ENCODE measurements around the gene LPAR4. TPM values are rescaled to one million over a fixed set of nuclear protein-coding genes. Genes with fewer than 3 reads are reported as not detected.
"Not testable (repeated sequence)": the region's sequence is repeated elsewhere in the genome, so short reads cannot be mapped to it uniquely, and the experiment has no call there.

LPAR4 gene
- polyA plus RNA-seq, 2 of the 4 experiments (the other 2 are of a cell fraction): not detected

GRCh38 chrX:78800114-78800513 is 52.6 kb downstream of the LPAR4 start:
- no peak overlapping the region for H3K4me2 ChIP-seq
- H3K27ac ChIP-seq: no peak overlapping the region
- H3K4me3 ChIP-seq: no peak overlapping the region
- no peaks in the 10 kb centered on the region for H3K9me3 ChIP-seq
- DNase-seq (ENCODE audit: low read depth in 1 of 2, low spot score in 1 of 2): no peak
- WGBS (ENCODE audit: missing lambda C conversion rate): 3% methylated on average over 2 of the region's 2 CpGs
- FAIRE-seq: no peak
- ChIA-PET CTCF (no interaction called here), POLR2A (no interaction called here)
- TF ChIP-seq MAFK (IDR thresholded peaks at IDR 0.05; ENCODE audit: partially characterized antibody): no peak
- TF ChIP-seq CBX8 (IDR thresholded peaks at IDR 0.05): no peak
- TF ChIP-seq RCOR1 (IDR thresholded peaks at IDR 0.05; ENCODE audit: low read depth, low read length): no peak
- no peak for TF ChIP-seq NPAS2 (CRISPR knock-in tag; IDR thresholded peaks at IDR 0.05; ENCODE audit: borderline replicate concordance)
- no peak for TF ChIP-seq HOXB5 (CRISPR knock-in tag; IDR thresholded peaks at IDR 0.05)
- TF ChIP-seq JUN (IDR thresholded peaks at IDR 0.05): no peak
- no peak for ATAC-seq
- no peaks in the 10 kb centered on the region for H3K4me1 ChIP-seq

DNA sequence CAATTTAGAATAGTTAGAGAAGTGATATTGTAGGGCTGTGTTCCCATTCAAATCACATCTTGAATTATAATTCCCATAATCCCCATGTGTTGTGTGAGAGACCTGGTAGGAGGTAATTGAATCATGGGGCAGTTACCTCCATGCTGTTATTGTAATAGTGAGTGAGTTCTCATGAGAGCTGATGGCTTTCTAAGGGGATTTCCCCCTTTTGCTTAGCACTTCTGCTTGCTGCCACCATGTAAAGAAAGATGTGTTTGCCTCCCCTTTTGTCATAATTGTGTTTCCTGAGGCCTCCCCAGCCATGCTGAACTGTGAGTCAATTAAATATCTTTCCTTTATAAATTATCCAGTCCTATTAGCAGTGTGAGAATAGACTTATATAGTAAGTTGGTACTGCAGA is 53.2 kb downstream of the LPAR4 start:
- DNase-seq (ENCODE audit: low read depth in 1 of 2, low spot score in 1 of 2): no peak
- CTCF ChIA-PET: no interaction called here
- H3K27ac ChIP-seq: no peak overlapping the region

DNA sequence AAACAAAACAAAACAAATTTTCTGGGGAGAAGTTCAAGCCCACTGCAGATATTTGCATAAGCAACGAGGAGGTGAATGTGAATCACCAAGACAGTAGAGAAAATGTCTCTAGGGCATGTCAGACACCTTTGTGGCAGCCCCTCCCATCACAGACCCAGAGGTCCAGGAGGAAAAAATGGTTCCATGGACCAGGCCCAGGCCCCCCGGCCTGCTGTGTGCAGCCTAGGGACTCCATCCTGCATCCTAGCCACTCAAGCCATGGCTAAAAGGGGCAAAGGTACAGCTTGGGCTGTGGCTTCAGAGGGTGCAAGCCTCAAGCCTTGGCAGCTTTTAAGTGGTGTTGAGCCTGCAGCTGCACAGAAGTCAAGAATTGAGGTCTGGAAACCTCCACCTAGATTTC is 54.0 kb downstream of the LPAR4 start:
- ChIA-PET POLR2A (no interaction called here), CTCF (no interaction called here)
- Histone ChIP-seq H3K4me3 (no peak overlapping the region), H3K27ac (no peak overlapping the region), H3K4me1 (no peaks in the 10 kb centered on the region), H3K4me2 (no peak overlapping the region), H3K9me3 (no peaks in the 10 kb centered on the region)
- ATAC-seq (no peak), FAIRE-seq (no peak), DNase-seq (ENCODE audit: low read depth in 1 of 2, low spot score in 1 of 2) (no peak)
- TF ChIP-seq RAD21 (conservative IDR thresholded peaks at IDR 0.05 in 1 of 2, IDR thresholded peaks at IDR 0.05 in 1 of 2) (no peak), HOXB5 (CRISPR knock-in tag; IDR thresholded peaks at IDR 0.05) (no peak), RCOR1 (IDR thresholded peaks at IDR 0.05; ENCODE audit: low read depth, low read length) (no peak), CBX8 (IDR thresholded peaks at IDR 0.05) (no peak), FOSL2 (IDR thresholded peaks at IDR 0.05) (no peak), FOSL2 (CRISPR knock-in tag; IDR thresholded peaks at IDR 0.05) (no peak), PBX3 (IDR thresholded peaks at IDR 0.05) (no peak), E2F6 (IDR thresholded peaks at IDR 0.05; ENCODE audit: borderline replicate concordance, low read depth) (no peak), ELK1 (IDR thresholded peaks at IDR 0.05; ENCODE audit: low read depth, low read length) (no peak), EHMT2 (IDR thresholded peaks at IDR 0.05; ENCODE audit: low read depth) (no peak)
- 0% methylated on average over 2 of the region's 2 CpGs for WGBS (ENCODE audit: missing lambda C conversion rate)

More for the DNA sequence above, 53.2 kb downstream of the LPAR4 start:
- TF ChIP-seq CHD2 (IDR thresholded peaks at IDR 0.05; ENCODE audit: low read length, partially characterized antibody): no peak
- FAIRE-seq (peak; percentile 78), ATAC-seq (no peak)
- Histone ChIP-seq H3K4me1 (no peaks in the 10 kb centered on the region), H3K4me2 (no peak overlapping the region), H3K9me3 (no peaks in the 10 kb centered on the region), H3K4me3 (no peak overlapping the region)
- POLR2A ChIA-PET: no interaction called here

- CTCF ChIA-PET; FAIRE-seq; DNase-seq (ENCODE audit: low read depth in 1 of 2, low spot score in 1 of 2); POLR2A ChIA-PET; H3K4me3 ChIP-seq; H3K4me2 ChIP-seq; H3K9me3 ChIP-seq; ATAC-seq; H3K27ac ChIP-seq; H3K4me1 ChIP-seq: not testable (repeated sequence)
- 8% methylated on average over 3 of the region's 3 CpGs for WGBS (ENCODE audit: missing lambda C conversion rate)
Observed at GRCh38 chrX:78802526-78802925, 55.0 kb downstream of the LPAR4 start.

Other genes starting within 250 kb of the LPAR4 start
- gene RTL3, start 88.4 kb upstream of the LPAR4 start, polyA plus RNA-seq (2011; rRNA removed): not detected in 2 replicates
- not detected in 3 replicates for gene RTL3, start 88.4 kb upstream of the LPAR4 start, polyA plus RNA-seq (2017; fragmentation: RNase III; extraction: RNeasy Plus Mini Kit Qiagen cat#74134 plus additional on column Dnase treatment)
- gene P2RY10, start 197.7 kb downstream of the LPAR4 start, polyA plus RNA-seq (2011; rRNA removed): not detected in 2 replicates
- not detected in 3 replicates for gene P2RY10, start 197.7 kb downstream of the LPAR4 start, polyA plus RNA-seq (2017; fragmentation: RNase III; extraction: RNeasy Plus Mini Kit Qiagen cat#74134 plus additional on column Dnase treatment)

All from A549 (cell line).